SH-SY5Y (cell line): ENCODE measurements around the gene ADCY9.

Experiments used
- GATA2 ChIP-seq: IDR thresholded peaks from 2 replicates; pipeline ENCODE4 v1.6.1; 2011; ENCODE audit warnings: mild to moderate bottlenecking, low read depth, low read length
- GATA3 ChIP-seq: IDR thresholded peaks from 2 replicates; pipeline ENCODE4 v1.6.1; 2011; ENCODE audit warnings: low read depth, mild to moderate bottlenecking, low read length, moderate library complexity

DNA sequence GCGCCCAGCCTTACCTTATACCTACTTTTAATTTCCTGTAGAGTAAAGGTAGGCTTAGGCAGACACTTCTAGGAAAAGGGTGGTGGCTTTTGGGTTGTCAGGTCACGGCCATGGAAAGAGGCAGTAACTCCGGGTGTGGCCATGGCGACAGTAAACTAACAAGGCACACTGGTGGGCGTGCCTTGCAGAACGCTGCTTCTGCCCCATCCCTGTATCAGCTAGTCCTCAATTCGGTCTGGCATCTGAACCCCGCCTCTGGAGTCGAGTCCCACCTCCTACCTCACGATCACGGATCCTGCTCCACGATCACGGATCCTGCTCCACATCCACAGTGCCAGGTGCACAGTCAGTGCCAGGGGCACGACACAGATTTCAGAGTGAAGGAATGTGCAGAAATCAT, 5.6 kb downstream of the ADCY9 start:
- no peak for TF ChIP-seq GATA2
- TF ChIP-seq GATA3, result no peak
